HepG2 (cell line): ENCODE results near the gene MAP2K7. TPM values are rescaled to one million over a fixed set of nuclear protein-coding genes. Genes with fewer than 3 reads are reported as not detected.

ENCODE experiments used
- AHR ChIP-seq: IDR thresholded peaks from 2 replicates; pipeline ENCODE4 v1.6.1; 2018; ENCODE audit warnings: missing genetic modification reagents, missing compliant biosample characterization
- CERS6 ChIP-seq: sonication (generic); formaldehyde crosslinking; IDR thresholded peaks from 2 replicates; pipeline ENCODE4 v1.5.0; 2020; ENCODE audit warnings: missing genetic modification reagents
- ERF ChIP-seq: IDR thresholded peaks from 2 replicates; pipeline ENCODE4 v1.6.1; 2018; ENCODE audit warnings: missing biosample characterization, missing genetic modification reagents
- IKZF4 ChIP-seq: sonication (generic); formaldehyde crosslinking; IDR thresholded peaks from 2 replicates; pipeline ENCODE4 v1.5.1; 2020; ENCODE audit warnings: borderline replicate concordance, mild to moderate bottlenecking, low read depth, missing genetic modification reagents; ENCODE audit errors: not compliant biosample characterization
- SALL2 ChIP-seq: sonication (generic); formaldehyde crosslinking; IDR thresholded peaks from 2 replicates; pipeline ENCODE4 v1.8.1; 2023; ENCODE audit warnings: mild to moderate bottlenecking, missing genetic modification reagents, inconsistent platforms
- SAP130 ChIP-seq: IDR thresholded peaks from 2 replicates; pipeline ENCODE4 v1.6.1; 2016; ENCODE audit warnings: low read depth
- SNAPC5 ChIP-seq: sonication (generic); formaldehyde crosslinking; IDR thresholded peaks from 2 replicates; pipeline ENCODE4 v1.8.1; 2023; ENCODE audit warnings: mild to moderate bottlenecking, missing genetic modification reagents, borderline replicate concordance
- STAT6 ChIP-seq: sonication (generic); formaldehyde crosslinking; IDR thresholded peaks from 2 replicates; pipeline ENCODE4 v1.4.0; 2020; ENCODE audit warnings: missing genetic modification reagents, mild to moderate bottlenecking, borderline replicate concordance
- TP53 ChIP-seq: sonication (generic); formaldehyde crosslinking; conservative IDR thresholded peaks from 2 replicates; pipeline ENCODE4 v1.4.0; 2020; ENCODE audit warnings: missing genetic modification reagents
- ZBTB20 ChIP-seq: sonication (generic); formaldehyde crosslinking; IDR thresholded peaks from 2 replicates; pipeline ENCODE4 v1.8.1; 2023; ENCODE audit warnings: missing genetic modification reagents, low read depth, mild to moderate bottlenecking, borderline replicate concordance
- ZBTB39 ChIP-seq: sonication (generic); formaldehyde crosslinking; IDR thresholded peaks from 2 replicates; pipeline ENCODE4 v1.5.0; 2020; ENCODE audit warnings: missing genetic modification reagents
- ZNF232 ChIP-seq: sonication (generic); formaldehyde crosslinking; IDR thresholded peaks from 2 replicates; pipeline ENCODE4 v1.4.0; 2020; ENCODE audit warnings: missing genetic modification reagents, borderline replicate concordance
- ZNF550 ChIP-seq: sonication (generic); formaldehyde crosslinking; IDR thresholded peaks from 2 replicates; pipeline ENCODE4 v1.4.0; 2020; ENCODE audit warnings: mild to moderate bottlenecking, missing genetic modification reagents, borderline replicate concordance
- ZNF740 ChIP-seq: sonication (generic); formaldehyde crosslinking; IDR thresholded peaks from 2 replicates; pipeline ENCODE4 v1.4.0; 2020; ENCODE audit warnings: missing genetic modification reagents
- ZNF768 ChIP-seq: sonication (generic); formaldehyde crosslinking; IDR thresholded peaks from 2 replicates; pipeline ENCODE4 v1.4.0; 2020; ENCODE audit warnings: missing genetic modification reagents
- ZNF792 ChIP-seq: IDR thresholded peaks from 2 replicates; pipeline ENCODE4 v1.6.1; 2016
- ZNF883 ChIP-seq: sonication (generic); formaldehyde crosslinking; IDR thresholded peaks from 2 replicates; pipeline ENCODE4 v1.5.1; 2020; ENCODE audit warnings: mild to moderate bottlenecking, missing genetic modification reagents; ENCODE audit errors: not compliant biosample characterization
- ZSCAN12 ChIP-seq: sonication (generic); formaldehyde crosslinking; IDR thresholded peaks from 2 replicates; pipeline ENCODE4 v1.9.0; 2021; ENCODE audit warnings: mild to moderate bottlenecking, missing genetic modification reagents
- ZSCAN21 ChIP-seq: sonication (generic); formaldehyde crosslinking; IDR thresholded peaks from 2 replicates; pipeline ENCODE4 v1.8.0; 2022; ENCODE audit warnings: mild to moderate bottlenecking, missing genetic modification reagents, moderate library complexity, borderline replicate concordance
- ZXDC ChIP-seq: sonication (generic); formaldehyde crosslinking; IDR thresholded peaks from 2 replicates; pipeline ENCODE4 v1.5.0; 2020; ENCODE audit warnings: mild to moderate bottlenecking, missing genetic modification reagents
- polyA plus RNA-seq, 8 experiments: library from polyadenylated mRNA; depleted of rRNA in 3 of 8; stranded (reverse) in 7 of 8; unstranded in 1 of 8; fragments of >200 nt; fragmentation: Illumina TruSeq in 4 of 8; extraction: Trizol in 4 of 8; gene quantifications; 2 replicates each; pipeline versions ENCODE4 v1.2.1 to v1.2.3, GENCODE V29; 2011 to 2016; ENCODE audit warnings: low read depth in 4 of 8, missing spikeins in 1 of 8, mixed read lengths in 1 of 8; ENCODE audit not compliant: insufficient read depth in 1 of 8
- total RNA-seq, 5 experiments: library from RNA; depleted of rRNA; stranded (reverse); fragments of >200 nt; fragmentation: Illumina TruSeq; extraction: Trizol; gene quantifications; 2 replicates each; pipeline ENCODE4 v1.2.3, GENCODE V29; 2016; ENCODE audit warnings: low read depth in 1 of 5

The MAP2K7 gene
- total and polyA plus RNA-seq, 2 of the 13 experiments (the other 11 are each of a cell fraction or from before 2014, with no cell fraction given) = 9.0 to 10.8 TPM

- TF ChIP-seq ZNF740 (CRISPR knock-in tag) (peak; percentile 77; the same call in 1 of the 2 replicates), SAP130 (CRISPR knock-in tag) (peak; percentile 73), TP53 (CRISPR knock-in tag) (no peak), ZNF768 (CRISPR knock-in tag) (peak; percentile 61; the same call in 1 of the 2 replicates), STAT6 (CRISPR knock-in tag) (no peak), ZNF550 (CRISPR knock-in tag) (no peak), ZSCAN21 (peak; percentile 92), ZBTB20 (CRISPR knock-in tag) (peak; percentile 42; the same call in 1 of the 2 replicates), ZXDC (CRISPR knock-in tag) (0 out of 2 replicates have a peak, but pooled peaks have one; percentile 77), CERS6 (peak; percentile 68; the same call in 1 of the 2 replicates), AHR (CRISPR knock-in tag) (peak; percentile 86; the same call in 1 of the 2 replicates), ZNF883 (CRISPR knock-in tag) (peak; percentile 33), ERF (CRISPR knock-in tag) (peak; percentile 86), IKZF4 (CRISPR knock-in tag) (peak; percentile 92), ZBTB39 (CRISPR knock-in tag) (peak; percentile 61; the same call in 1 of the 2 replicates), SNAPC5 (CRISPR knock-in tag) (no peak), SALL2 (CRISPR knock-in tag) (peak; percentile 84), ZSCAN12 (CRISPR knock-in tag) (0 out of 2 replicates have a peak, but pooled peaks have one; percentile 68), ZNF792 (CRISPR knock-in tag) (peak; percentile 74), ZNF232 (peak; percentile 87; the same call in 1 of the 2 replicates)
These were observed 21.6 kb downstream of the MAP2K7 start (continued) for GRCh38 chr19:7925171-7925851.
